Tracheal epithelial cell (primary cell): Measurements from ENCODE around the gene SNRPD1. TPM values are rescaled to one million over a fixed set of nuclear protein-coding genes. Genes with fewer than 3 reads are reported as not detected.

Source experiments
- total RNA-seq: library from RNA; depleted of rRNA; stranded (reverse); fragments of >200 nt; gene quantifications from 2 replicates; pipeline ENCODE4 v1.2.1, GENCODE V29; 2014

Gene SNRPD1
- 9.8 and 15.9 TPM in 2 replicates for total RNA-seq

DNA sequence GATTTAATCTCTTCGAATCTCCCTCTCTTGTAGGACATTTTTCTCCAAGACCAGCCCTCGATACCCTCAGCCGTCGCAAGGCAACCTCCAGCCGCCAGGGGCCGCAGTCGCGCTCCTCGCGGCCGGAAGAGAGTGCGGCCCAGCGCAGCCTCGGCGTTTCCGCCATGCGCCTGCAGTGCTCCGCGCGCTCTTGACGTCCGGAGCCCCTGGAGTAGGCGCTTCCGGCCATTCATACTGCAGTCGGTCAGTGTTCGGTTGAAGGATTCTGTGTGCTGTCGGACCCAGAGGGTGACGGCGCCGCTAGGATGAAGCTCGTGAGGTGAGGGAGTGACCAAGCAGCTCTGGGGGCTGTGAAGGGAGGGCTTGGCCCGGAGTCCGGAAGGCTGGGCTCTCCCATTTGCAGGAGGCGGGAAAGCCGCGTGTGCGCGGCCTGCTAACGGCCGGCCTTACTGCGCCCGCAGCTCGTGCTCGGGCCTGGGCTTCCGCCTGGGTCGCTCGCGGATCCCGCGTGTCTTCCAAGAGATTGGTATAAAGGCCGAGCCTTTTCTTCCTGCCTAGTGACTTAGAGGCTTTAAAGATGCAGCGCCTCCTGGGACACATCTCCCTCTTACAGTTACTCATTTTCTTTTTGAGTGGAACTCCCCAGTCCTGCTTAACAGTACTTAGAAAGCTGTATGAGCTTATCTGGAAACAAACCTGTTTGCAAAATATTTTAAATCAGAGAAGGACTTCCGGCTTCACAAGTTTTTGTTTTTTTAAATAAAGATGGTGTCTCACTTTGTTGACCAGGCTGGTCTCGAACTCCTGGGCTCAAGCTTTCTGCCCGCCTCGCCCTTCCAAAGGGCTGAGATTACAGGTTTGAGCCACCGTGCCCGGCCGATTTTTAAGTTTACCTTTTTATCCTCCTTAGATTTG lies at the start of gene SNRPD1:
TSS of gene SNRPD1 (plus strand) at position 190 of the 915 bp plus-strand sequence. CDS start at position 306, 116 bp downstream.

DNA sequence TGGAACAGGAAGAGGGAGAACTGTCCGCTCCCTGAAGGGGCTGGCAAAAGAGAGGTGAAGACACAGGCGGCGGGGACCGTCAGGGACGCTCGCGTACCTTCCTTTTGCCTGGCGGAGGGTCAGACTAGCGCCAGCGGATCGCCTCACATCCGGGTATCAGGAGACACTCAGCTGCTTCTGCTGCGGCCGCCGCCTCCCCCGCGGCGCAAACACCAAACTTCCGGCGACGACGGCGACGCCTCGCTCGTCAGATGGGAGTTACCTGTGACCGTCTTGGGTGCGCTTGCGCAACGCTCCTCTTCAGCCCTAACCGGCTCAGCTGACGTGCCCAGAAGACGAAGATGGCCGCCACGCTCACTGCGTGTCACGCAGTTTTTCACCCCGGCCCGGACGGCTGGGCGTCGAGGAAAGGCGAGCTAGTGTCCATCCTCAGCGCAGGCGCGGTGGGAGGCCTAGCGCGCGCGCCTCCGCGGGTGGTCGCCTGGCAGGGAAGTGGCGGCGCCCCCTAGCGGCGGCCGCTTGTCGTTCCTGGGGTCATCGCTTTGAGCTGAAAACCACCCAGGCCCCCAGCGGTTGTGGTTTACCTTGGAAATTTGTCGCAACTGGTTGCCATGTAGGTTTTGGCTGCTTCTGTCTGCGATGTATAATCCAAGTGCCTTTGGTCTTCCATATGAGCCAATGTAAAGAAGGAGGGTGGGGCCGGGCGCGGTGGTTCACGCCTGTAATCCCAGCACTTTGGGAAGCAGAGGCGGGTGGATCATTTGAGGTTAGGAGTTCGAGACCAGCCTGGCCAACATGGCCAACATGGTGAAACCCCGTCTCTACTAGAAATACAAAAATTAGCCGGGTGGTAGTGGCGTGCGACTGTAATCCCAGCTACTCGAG lies 11.3 kb upstream of the SNRPD1 start, which contains the start of gene ESCO1:
TSS of gene ESCO1 (minus strand) at position 179 of the 885 bp plus-strand sequence. CDS start 25,861 bp downstream, outside the sequence.

Other genes with a start within 250 kb of the SNRPD1 start
- 17.8 and 18.1 TPM in 2 replicates for gene ESCO1, start 11.6 kb upstream of the SNRPD1 start, total RNA-seq
- gene ABHD3, start 92.5 kb downstream of the SNRPD1 start, total RNA-seq: 6.7 and 7.9 TPM in 2 replicates
- 73.3 and 84.4 TPM in 2 replicates for gene MIB1, start 128.5 kb downstream of the SNRPD1 start, total RNA-seq